ENCODE results near the gene ARL6IP4.

GRCh38 chr12:122982477-122982815 is 2.0 kb downstream of the ARL6IP4 start:
- TF ChIP-seq CTCF (conservative IDR thresholded peaks at IDR 0.05 in 1 of 2, IDR thresholded peaks at IDR 0.05 in 1 of 2; ENCODE audit: low read depth in 1 of 2, low read length in 2 of 2) (no peak), EZH2 (IDR thresholded peaks at IDR 0.05; ENCODE audit: low read length, missing control alignments) (no peak)

Measured in fibroblast of lung (primary cell).